Measurements from ENCODE around the gene SLC2A4. TPM values are rescaled to one million over a fixed set of nuclear protein-coding genes. Genes with fewer than 3 reads are reported as not detected.
"Not testable (repeated sequence)": the region's sequence is repeated elsewhere in the genome, so short reads cannot be mapped to it uniquely, and the experiment has no call there.

The SLC2A4 gene
- total RNA-seq, 1 experiment from 2014 or later: not detected

DNA sequence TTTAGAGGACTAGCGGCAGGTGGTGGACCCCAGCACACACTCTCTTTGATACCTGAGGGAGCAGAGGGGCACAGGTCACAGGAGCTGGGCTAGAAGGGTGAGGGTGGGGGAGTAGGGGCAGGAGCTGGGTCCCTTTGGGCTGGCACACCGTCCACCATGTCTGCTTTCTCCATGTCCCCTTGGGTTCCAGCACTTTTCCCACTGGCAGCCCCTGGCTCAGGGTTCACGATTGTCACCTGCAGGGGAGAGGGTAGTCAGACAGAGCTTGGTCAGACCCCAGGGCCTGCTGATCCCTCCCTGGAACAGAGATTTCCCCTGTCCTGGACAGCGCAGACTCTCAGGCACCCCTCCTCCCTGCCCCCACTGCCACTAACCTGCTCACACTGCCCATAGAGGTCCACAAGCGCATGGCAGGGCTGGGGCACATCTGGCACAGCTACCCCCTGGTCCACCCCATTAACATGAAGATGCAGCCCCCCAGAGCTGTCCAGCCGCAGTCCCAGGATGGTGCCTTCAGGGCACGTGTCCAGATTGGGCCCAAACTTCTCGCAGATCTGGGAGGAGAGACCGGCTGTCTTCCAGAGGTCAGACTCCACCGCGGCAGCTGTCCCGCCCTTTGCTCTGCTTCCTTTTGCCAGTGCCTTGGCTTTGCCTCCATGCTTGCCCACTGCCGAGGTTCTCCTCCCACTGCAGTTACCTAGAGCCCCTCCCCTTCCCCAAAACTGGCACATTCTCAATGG, 36.8 kb downstream of the SLC2A4 start:
- DNase-seq (ENCODE audit: extremely low read depth, low read depth): no peak

DNA sequence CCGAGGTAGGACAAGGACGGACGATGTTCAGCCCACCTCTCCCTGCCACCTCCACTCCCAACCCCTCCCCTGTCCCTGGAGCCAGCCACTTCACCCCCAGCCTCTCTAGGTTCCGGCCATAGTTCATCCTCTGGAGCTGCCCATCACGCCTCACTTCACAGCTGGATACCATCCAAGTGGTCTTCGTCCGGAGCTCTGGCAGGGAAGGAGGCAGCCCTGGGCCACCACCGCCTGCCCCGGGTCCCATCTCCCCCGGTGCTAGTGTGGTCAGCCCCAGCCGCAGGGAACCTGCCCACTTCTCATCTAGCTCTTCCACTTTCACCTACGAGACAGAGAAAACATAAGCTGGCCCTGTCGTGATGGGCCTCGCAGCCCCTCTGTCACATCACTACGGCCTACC, 39.9 kb downstream of the SLC2A4 start:
- no peak for DNase-seq (ENCODE audit: extremely low read depth, low read depth)

DNA sequence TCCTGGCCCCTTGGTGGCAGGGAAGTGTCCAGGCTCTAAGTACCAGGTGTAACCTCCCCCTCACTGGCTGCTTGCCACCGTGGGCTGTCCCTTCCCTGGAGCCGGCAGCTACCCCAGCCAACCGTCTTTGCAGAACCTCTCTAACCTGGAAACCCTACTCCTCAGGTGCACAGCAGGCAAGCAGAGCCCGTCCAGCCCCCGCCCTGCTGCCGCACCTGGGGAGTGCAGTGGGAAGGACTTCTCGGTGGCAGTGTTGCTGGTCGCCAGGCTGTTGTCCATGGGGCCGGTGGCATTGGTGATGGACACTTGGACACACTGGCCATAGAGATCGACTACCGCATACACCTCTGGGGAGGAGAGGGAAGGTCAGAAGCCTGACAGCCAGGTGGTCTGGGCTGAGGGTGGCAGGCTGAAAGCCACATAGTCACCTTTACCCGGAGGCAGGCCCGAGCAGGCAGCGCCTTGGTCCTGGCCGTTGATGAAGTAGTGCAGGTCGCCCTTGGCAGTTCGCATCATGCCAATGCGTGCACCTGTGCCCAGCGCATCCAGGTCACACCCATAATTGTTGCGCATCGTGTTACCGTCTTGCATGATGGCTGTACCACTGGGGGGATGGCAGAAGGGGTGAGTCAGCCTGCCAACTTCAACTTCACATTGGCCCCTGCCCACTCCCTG, 41.1 kb downstream of the SLC2A4 start:
- DNase-seq (ENCODE audit: extremely low read depth, low read depth): no peak

DNA sequence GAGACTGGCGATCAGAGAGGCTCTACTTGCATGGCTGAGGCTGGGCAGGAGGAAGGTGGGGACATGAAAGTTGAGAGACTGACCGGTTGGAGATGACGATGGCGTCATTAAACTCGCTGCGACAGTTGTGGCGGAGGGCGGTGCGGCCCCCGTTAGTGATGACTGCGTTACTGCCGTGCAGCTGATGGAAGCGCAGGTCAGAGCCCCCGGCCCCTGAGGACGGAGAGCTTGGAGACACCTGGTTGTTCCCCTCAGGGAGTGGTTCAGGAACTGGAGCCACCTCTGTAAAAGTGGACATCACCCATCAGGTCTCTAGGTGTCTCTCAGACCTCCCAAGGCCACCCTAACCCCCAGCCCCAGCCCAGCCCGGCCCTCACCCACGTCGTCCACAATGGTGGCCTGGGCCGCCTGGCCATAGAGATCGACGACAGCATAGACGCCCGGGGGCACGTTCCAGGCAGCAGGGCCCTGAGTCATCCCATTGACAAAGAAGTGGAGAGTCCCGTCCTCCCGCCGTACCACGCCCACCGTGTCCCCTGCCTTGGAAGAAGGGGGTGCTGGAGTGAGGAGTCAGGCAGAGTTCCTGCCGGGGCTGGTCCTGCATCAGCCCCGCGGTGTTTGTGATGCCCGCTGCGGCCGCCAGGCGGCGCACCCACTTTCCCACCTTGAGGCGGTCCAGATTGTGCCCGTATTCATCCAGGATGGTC, 42.4 kb downstream of the SLC2A4 start:
- DNase-seq (ENCODE audit: extremely low read depth, low read depth): no peak

DNA sequence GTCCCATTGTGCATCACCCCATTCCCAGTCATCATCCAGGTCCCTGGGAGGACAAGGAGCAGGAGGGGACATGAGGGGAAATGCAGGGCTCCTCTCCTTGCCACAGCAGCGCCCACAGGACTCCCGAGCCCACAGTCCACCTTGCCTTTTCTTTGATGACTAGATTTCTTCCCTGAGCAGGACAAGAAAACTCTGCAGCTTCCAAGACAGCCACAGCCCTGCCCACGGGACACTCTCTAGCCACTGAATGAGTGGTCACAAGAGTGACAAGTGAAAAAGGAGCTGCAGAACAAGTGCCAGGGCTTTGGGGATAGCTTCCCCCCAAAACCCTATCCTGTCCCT, 42.9 kb downstream of the SLC2A4 start:
- no peak for DNase-seq (ENCODE audit: extremely low read depth, low read depth)

DNA sequence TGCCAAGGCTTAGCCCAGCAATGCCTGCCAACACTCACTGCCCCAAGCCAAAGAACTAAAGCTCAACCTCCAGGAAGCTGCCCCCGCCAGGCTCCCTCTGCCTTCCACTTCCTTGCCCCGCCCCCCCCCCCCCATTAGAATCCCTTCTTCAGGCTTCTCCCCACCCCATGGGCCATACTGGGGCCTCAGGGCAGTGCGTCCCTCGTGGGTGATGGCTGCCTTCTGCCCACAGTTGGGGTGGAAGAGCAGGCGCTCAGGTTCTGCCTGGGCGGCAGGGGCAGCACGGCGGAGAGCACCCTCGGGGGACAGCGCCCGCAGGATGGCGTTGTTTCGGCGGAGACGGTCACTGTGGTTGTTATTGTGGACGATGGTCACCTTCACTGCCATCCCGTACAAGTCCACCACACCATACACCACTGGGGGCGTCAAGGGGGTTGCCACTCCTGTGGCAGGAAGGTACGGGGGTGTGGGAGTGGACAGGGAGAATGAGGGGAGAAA, 43.6 kb downstream of the SLC2A4 start:
- DNase-seq (ENCODE audit: extremely low read depth, low read depth): no peak

DNA sequence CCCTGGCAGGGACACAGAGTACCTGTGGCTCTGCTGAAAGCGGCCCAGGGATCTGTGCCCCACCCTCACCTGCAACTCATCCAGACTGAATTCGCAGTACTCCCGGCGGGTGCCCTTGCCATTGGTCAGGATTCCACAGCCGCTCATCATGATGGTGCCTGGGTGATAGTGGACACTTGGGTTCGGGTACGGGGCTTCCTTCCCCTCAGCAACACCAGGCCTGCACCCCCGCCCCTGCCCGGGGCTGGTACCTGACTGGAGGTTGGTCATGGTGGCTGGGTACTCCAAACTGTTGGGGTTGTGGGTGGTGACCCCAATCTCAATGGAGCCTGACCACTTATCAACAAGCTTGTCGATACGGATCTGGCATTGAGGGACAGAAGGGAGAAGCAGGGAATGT, 44.7 kb downstream of the SLC2A4 start:
- no peak for DNase-seq (ENCODE audit: extremely low read depth, low read depth)

DNA sequence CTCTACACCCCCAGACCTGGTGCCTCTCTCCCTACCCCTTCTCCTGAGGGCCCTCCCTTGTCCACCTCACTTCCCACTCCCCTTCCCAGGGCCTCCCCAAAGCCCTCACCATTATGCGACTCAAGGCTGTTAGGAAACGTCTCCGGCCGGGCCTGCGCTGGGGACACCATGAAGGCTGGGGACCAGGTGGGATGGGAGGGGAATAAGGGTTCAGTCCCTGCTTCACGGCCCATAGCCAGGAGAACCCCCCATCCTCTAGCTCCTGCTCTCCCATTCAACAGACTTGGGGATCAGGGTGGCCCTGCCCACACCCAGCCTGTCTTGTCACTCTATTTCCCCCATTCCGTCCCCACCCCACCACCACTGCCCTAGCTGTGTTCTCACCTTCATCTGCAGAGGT, 45.5 kb downstream of the SLC2A4 start:
- DNase-seq (ENCODE audit: extremely low read depth, low read depth): no peak

DNA sequence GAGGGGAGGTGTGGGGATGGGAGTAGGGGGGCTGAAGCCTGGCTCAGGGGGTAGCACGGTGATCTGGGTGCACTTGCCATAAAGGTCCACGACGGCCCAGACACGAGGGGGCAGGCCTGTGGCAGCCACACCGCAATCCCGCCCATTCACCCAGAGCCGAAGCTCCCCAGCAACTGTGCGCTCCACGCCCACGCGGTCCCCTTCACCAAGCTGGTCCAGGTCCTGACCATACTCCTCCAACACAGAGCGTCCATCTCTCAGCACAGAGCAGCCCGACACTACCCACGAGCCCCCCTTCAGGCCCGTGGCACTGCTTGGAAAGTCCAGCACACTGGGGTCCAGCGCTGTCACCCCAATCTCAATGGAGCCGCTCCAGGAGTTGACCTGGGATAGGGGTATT, 46.0 kb downstream of the SLC2A4 start:
- DNase-seq (ENCODE audit: extremely low read depth, low read depth): no peak

DNA sequence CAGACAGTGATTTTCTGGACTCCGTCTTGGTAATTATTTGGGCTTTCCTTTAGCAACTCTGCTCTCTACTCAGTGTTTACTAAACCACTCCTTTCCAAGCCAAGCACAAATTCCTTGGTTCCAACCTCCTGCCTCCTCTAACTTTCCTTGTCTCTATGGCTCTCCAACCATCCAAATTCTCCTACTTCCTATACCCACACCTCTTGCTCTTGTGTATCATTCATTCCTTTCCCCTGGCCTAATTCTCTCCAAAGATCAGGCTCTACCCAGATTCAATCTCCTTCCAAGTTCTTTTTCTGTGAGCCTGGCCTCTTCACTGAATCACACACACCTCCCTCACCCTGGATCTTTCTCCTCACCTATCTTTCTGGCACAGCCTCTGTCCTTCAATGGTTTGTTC, 46.5 kb downstream of the SLC2A4 start:
- DNase-seq (ENCODE audit: extremely low read depth, low read depth): no peak

DNA sequence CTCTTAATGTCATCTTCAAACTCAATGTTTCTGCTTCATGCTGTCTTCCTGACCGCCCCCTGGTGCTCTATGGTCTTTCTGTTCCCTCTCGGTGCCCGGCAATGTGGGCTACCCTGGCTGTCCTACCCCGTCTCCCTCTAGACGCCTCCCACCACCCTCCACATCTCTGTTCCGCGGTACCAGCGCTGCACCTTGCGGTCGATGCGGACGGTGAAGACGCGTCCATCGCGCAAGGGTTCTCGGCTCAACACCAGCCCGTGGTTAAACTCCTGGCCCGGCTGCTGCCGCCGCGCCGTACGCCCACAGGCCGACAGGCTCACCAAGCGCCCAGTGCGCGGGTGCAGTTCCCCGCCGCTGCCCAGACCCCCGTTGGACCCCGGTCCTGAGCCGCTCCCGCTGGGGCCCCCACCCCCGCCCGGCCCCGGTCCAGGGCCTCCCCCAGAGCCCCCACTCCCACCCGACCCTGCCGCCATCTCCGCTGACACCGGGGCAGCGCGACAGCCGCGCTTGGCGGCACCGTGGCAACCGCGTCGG, 47.4 kb downstream of the SLC2A4 start, which contains the start of gene NEURL4:
Gene NEURL4 (minus strand): TSS at position 496 of the 534 bp plus-strand sequence. CDS start 23 bp downstream, at position 473.
- DNase-seq (ENCODE audit: extremely low read depth, low read depth): no peak

DNA sequence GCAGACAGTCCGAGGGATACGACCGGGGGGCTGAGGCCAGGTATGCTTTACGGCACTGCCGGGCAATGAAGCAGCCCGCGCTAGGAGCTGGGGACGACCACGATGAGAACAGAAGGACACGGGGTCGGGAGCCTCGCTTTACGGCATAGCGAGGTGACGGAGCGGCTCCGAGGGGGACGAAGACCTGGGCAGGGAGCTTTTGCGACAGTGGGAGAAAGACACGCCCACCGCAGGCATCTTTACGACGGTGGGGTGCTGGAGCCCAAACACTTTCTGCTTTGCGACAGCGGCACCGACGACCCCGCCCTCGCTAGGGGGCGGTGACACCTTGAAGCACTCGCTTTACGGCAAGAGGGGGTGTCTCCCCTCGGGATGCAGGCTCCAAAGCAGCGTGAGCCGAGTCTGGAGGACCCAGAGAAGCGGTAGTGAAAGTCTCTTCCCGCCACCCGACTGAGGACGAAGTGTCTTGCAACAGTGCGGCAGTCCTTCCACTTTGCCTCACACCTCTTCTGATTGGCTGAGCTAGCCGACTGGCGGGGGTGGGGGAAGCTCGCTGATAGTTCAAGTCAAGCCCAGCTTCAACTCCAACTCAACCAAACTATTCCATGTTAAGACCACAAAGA, 48.0 kb downstream of the SLC2A4 start:
- DNase-seq (ENCODE audit: extremely low read depth, low read depth): peak; percentile 97

DNA sequence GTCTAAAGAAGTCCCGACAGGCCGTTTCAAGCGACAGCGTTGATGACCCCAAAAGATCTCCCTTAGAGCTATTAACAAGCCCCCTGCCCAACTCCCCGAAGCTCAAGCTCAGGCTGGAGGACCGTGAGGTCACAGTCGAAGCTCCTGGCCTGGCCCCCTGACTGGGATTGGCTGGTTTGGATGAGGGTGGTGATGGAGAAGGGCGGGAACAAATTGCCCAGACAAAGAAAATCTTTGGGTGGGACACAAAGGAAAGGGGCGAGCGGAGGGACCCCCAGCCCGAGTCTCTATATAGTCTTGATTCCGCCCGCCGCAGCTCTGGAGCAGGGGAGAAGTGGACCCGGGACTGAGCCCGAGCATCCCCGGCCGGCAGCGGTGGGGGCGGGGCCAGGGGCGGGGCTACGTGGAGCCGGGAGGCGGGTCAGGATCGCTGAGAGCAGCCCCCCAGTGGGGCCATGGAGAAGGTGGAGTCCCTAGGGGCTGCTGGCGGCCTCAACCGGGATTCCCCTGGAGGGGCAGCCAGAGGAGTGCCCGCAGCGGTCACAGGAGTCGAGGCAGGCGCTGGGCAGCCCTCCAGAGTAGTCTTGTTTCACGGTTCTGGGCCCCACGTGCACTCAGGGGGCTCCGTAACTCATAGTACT, 48.6 kb downstream of the SLC2A4 start:
- DNase-seq (ENCODE audit: extremely low read depth, low read depth): peak; percentile 82

DNA sequence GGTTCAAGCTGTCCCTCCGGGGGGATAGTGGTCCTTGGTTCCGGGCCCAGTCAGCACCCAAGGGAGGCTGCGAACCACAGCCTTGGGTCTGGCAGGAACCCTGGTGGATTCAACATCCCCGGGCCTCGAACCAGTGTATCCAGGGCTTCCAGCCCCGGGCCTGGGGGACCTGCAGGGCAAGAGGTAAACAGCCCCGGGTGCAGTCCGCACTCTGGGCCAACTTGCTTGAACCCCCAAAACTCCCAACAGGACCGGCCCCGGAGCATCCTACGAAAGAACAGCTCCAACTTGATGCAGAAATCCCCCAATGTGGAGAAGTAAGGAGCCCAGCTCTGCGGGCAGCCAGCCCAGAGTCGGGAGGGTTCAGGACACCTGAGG, 49.1 kb downstream of the SLC2A4 start:
- no peak for DNase-seq (ENCODE audit: extremely low read depth, low read depth)

DNA sequence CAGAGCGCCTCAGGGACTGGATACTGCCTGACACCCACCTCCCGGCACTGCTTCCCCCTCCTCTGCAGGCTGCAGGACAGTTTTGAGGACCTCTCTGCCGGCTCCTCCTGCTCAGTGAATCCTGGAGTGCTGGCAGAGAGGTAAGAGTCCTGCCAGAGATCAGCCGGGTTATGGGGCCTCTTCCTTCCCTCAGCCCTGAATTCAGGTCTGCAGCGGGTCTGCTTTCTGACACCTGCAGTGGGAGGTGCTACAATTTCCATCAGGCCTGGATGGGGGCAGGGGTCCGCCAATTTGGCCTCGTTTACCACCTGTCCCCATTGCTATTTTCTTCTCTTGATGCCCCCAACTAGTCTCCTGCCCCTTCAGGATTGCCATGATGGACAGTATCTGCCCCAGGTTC, 50.6 kb downstream of the SLC2A4 start:
- DNase-seq (ENCODE audit: extremely low read depth, low read depth): no peak

DNA sequence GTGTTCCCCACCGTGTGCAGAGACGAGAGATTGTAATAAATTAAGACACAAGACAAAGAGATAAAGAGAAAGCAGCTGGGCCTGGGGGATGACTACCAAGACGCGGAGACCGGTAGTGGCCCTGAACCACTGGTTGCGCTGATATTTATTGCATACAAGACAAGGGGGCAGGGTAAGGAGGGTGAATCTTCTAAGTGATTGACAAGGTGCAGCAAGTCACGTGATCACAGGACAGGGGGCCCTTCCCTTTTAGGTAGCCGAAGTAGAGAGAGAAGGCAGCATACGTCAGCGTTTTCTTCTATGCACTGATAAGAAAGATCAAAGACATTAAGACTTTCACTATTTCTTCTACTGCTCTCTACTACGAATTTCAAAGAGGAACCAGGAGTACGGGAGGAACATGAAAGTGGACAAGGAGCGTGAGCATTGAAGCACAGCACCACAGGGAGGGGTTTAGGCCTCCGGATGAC, 51.1 kb downstream of the SLC2A4 start:
- not testable (repeated sequence) for DNase-seq (ENCODE audit: extremely low read depth, low read depth)

DNA sequence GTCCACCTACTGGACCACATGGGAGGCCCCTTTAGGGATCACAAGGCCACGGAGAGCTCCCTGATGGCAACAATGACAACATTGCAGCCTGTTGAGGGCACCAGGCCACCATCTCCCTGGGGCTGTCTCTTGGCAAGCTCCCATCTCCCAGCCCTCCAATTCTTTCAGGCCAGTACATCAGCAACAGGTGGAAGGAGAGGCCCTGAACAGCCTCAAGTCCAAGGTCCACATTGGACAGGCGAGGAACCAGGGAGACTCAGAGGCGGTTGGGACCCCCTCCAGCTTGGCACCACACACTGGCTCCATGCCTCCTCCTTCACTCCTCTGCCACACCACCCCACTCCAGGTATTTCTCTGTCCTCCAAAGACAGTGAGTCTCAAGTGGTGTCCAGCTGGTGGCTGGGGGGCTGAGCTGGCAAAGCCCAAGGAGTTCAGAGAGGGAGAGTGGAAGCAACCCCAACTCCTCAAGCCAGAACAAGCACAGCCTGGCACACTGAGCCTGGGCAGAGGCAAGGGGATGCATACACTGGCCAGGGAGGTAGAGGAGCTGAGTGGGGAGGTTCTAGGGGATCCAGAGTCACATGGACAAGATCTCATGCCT, 53.5 kb downstream of the SLC2A4 start:
- no peak for DNase-seq (ENCODE audit: extremely low read depth, low read depth)

DNA sequence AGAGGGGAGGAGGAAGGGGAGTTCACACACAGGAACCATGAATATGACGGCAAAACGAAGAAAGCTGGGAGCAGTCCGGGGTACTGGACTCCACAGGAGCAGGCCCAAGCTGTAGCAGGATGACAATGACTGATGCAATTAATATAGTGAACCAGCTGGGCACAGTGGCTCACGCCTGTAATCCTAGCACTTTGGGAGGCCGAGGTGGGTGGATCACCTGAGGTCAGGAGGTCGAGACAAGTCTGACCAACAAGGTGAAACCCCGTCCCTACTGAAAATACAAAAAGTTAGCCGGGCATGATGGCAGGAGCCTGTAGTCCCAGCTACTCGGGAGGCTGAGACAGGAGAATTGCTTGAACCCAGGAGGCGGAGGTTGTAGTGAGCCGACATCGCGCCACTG, 54.2 kb downstream of the SLC2A4 start:
- not testable (repeated sequence) for DNase-seq (ENCODE audit: extremely low read depth, low read depth)

DNA sequence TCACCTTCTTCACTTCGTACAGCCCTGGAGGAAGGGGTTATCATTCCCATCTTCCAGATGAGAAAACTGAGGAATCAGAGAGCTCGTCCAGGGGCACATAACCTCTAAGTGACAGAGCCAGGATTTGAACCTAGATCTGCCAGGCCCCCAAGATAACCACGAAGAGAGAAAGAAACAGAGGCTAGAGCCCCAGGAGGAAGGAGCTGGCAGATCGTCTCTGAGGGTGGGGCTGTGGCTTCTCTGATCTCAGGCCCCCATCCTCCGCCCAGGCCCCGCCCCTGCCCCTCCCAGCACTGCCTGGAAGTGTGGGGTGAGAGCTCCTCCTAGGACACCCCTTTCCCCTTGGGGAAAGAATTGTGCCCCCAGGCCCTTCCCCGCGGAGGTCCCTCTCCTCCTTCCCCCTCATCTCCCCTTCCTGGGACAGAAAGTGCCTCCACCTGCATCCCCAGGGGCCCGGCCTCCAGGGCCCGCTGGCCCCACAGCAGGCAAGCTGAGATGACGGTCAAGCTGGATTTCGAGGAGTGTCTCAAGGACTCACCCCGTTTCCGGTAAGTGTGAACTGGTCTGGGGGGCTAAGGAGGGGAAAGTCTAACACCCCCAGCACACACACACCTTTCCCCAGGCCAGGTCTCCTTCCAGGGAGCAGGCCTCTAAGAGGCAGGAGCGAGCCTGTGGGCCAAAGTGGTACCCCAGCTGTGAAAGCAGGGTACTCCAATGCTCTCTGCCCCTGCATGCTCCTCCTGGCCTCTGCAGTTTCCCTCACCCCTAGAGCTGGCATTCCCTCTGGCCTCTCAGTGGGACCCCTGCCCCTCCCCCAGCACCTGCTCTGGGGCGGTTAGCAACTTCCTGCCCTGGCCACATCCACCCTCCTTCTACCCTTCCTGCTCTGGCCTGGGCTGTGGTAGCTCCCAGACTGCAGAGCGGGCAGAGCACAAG, 55.0 kb downstream of the SLC2A4 start, which contains the start of gene ACAP1:
Gene ACAP1 (plus strand): TSS at position 290 of the 936 bp plus-strand sequence. CDS start 206 bp downstream, at position 496.
- no peak for DNase-seq (ENCODE audit: extremely low read depth, low read depth)
